HepG2 (cell line): ENCODE measurements around the gene HS3ST2. TPM values are rescaled to one million over a fixed set of nuclear protein-coding genes. Genes with fewer than 3 reads are reported as not detected.

ENCODE experiments used
- ARID4A ChIP-seq: sonication (generic); formaldehyde crosslinking; IDR thresholded peaks from 2 replicates; pipeline ENCODE4 v1.5.0; 2020; ENCODE audit warnings: mild to moderate bottlenecking, missing genetic modification reagents, borderline replicate concordance
- CSRNP1 ChIP-seq: sonication (generic); formaldehyde crosslinking; IDR thresholded peaks from 2 replicates; pipeline ENCODE4 v1.8.1; 2023; ENCODE audit warnings: mild to moderate bottlenecking, missing genetic modification reagents
- KDM2A ChIP-seq: sonication (generic); formaldehyde crosslinking; IDR thresholded peaks from 2 replicates; pipeline ENCODE4 v1.4.0; 2020; ENCODE audit warnings: low read depth, missing genetic modification reagents, borderline replicate concordance
- MAZ ChIP-seq, 2 experiments: sonication (generic) in 1 of 2; formaldehyde crosslinking in 1 of 2; IDR thresholded peaks; 2 replicates each; pipeline versions ENCODE4 v1.5.0 to v1.6.1; 2012 to 2020; ENCODE audit warnings: low read depth in 2 of 2, mild to moderate bottlenecking in 2 of 2, borderline replicate concordance in 1 of 2, improper control_type of control experiment in 1 of 2, low read length in 1 of 2, missing genetic modification reagents in 1 of 2, moderate library complexity in 1 of 2
- NBN ChIP-seq: fragments of 450-650 bp; conservative IDR thresholded peaks from 2 replicates; pipeline ENCODE4 v1.6.1; 2017
- NFAT5 ChIP-seq: sonication (generic); formaldehyde crosslinking; IDR thresholded peaks from 2 replicates; pipeline ENCODE4 v1.4.0; 2020; ENCODE audit warnings: missing genetic modification reagents
- NR2C2 ChIP-seq: sonication (generic); formaldehyde crosslinking; IDR thresholded peaks from 2 replicates; pipeline ENCODE4 v1.4.0; 2020; ENCODE audit warnings: missing genetic modification reagents, mild to moderate bottlenecking, moderate library complexity, borderline replicate concordance
- RFX3 ChIP-seq: IDR thresholded peaks from 2 replicates; pipeline ENCODE4 v1.6.1; 2016; ENCODE audit warnings: missing biosample characterization, missing genetic modification reagents
- RFX5 ChIP-seq: IDR thresholded peaks from 2 replicates; pipeline ENCODE4 v1.6.1; 2011; ENCODE audit warnings: low read depth, low read length, improper control_type of control experiment
- TBX2 ChIP-seq: sonication (generic); formaldehyde crosslinking; IDR thresholded peaks from 2 replicates; pipeline ENCODE4 v1.5.0; 2020; ENCODE audit warnings: missing genetic modification reagents, mild to moderate bottlenecking, borderline replicate concordance
- THAP11 ChIP-seq: IDR thresholded peaks from 2 replicates; pipeline ENCODE4 v1.6.1; 2016; ENCODE audit warnings: missing biosample characterization, missing genetic modification reagents
- ZFY ChIP-seq: sonication (generic); formaldehyde crosslinking; IDR thresholded peaks from 2 replicates; pipeline ENCODE4 v1.4.0; 2020; ENCODE audit warnings: missing genetic modification reagents
- ZMYM3 ChIP-seq: sonication (generic); formaldehyde crosslinking; IDR thresholded peaks from 2 replicates; pipeline ENCODE4 v1.5.1; 2020; ENCODE audit warnings: mild to moderate bottlenecking, missing genetic modification reagents
- ZNF12 ChIP-seq: sonication (generic); formaldehyde crosslinking; IDR thresholded peaks from 2 replicates; pipeline ENCODE4 v1.5.0; 2020; ENCODE audit warnings: missing genetic modification reagents
- ZNF138 ChIP-seq: sonication (generic); formaldehyde crosslinking; IDR thresholded peaks from 2 replicates; pipeline ENCODE4 v1.5.0; 2020; ENCODE audit warnings: mild to moderate bottlenecking, low read depth, missing genetic modification reagents
- ZNF224 ChIP-seq: sonication (generic); formaldehyde crosslinking; IDR thresholded peaks from 2 replicates; pipeline ENCODE4 v1.5.0; 2020; ENCODE audit warnings: mild to moderate bottlenecking, missing genetic modification reagents
- ZNF3 ChIP-seq: IDR thresholded peaks from 2 replicates; pipeline ENCODE4 v1.7.0; 2017; ENCODE audit warnings: inconsistent platforms
- ZNF768 ChIP-seq: sonication (generic); formaldehyde crosslinking; IDR thresholded peaks from 2 replicates; pipeline ENCODE4 v1.4.0; 2020; ENCODE audit warnings: missing genetic modification reagents
- polyA plus RNA-seq, 8 experiments: library from polyadenylated mRNA; depleted of rRNA in 3 of 8; stranded (reverse) in 7 of 8; unstranded in 1 of 8; fragments of >200 nt; fragmentation: Illumina TruSeq in 4 of 8; extraction: Trizol in 4 of 8; gene quantifications; 2 replicates each; pipeline versions ENCODE4 v1.2.1 to v1.2.3, GENCODE V29; 2011 to 2016; ENCODE audit warnings: low read depth in 4 of 8, missing spikeins in 1 of 8, mixed read lengths in 1 of 8; ENCODE audit not compliant: insufficient read depth in 1 of 8
- total RNA-seq, 5 experiments: library from RNA; depleted of rRNA; stranded (reverse); fragments of >200 nt; fragmentation: Illumina TruSeq; extraction: Trizol; gene quantifications; 2 replicates each; pipeline ENCODE4 v1.2.3, GENCODE V29; 2016; ENCODE audit warnings: low read depth in 1 of 5

The HS3ST2 gene
- total and polyA plus RNA-seq, 2 of the 13 experiments (the other 11 are each of a cell fraction or from before 2014, with no cell fraction given) = not detected

DNA sequence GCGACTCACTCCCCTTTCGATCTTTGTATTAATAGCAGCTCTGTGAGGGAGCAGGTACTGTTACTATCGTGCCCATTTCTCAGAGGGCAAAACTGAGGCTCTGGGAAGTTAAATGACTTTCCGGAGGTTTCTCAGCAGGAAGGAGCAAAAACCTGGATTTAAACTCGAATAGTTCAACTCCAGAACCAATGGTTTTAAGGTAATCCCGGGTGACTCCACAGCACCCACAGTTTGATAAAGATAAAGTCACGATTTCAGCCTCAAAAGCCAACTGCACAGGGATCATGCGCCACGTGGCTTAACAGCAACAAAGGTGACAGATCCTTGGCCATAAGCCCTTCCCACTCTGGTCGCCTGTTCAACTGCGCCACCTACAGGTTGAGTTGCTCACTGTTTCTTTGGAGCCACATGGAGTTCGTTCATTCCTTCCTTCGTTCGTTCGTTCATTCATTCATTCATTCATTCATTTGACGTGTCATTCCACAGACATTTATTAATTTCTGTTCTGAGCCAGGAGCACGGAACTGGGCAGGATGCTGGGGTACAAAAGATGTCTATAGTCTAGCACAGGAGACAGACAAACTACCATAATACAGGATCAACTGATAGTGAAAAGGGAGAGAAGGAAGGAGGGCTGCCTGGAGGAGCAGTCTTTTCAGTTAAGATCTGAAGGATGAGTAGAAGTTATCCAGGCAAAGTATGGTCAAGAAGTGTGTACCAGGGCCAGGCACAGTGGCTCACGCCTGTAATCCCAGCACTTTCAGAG lies 134.8 kb downstream of the HS3ST2 start (continued):
- peak; percentile 53 for TF ChIP-seq ARID4A
- TF ChIP-seq KDM2A (CRISPR knock-in tag) = peak; percentile 58; the same call in 1 of the 2 replicates
- TF ChIP-seq ZMYM3 (CRISPR knock-in tag) = peak; percentile 95
- no peak for TF ChIP-seq ZNF768 (CRISPR knock-in tag)
- no peak for TF ChIP-seq RFX3 (CRISPR knock-in tag)
- TF ChIP-seq ZNF3 = 0 out of 2 replicates have a peak, but pooled peaks have one; percentile 45
- TF ChIP-seq THAP11 (CRISPR knock-in tag) = peak; percentile 48
- peak; percentile 58 for TF ChIP-seq TBX2 (CRISPR knock-in tag)
- TF ChIP-seq MAZ (IDR thresholded peaks at IDR 0.05; ENCODE audit: borderline replicate concordance, low read depth, low read length) = no peak
- TF ChIP-seq MAZ (CRISPR knock-in tag; IDR thresholded peaks at IDR 0.05; ENCODE audit: low read depth) = 0 out of 2 replicates have a peak, but pooled peaks have one; percentile 55
- no peak for TF ChIP-seq NR2C2 (CRISPR knock-in tag)
- TF ChIP-seq ZNF138 (CRISPR knock-in tag) = 0 out of 2 replicates have a peak, but pooled peaks have one; percentile 23
- 0 out of 2 replicates have a peak, but pooled peaks have one; percentile 58 for TF ChIP-seq ZNF12
- 0 out of 2 replicates have a peak, but pooled peaks have one; percentile 4 for TF ChIP-seq NFAT5 (CRISPR knock-in tag)
- TF ChIP-seq CSRNP1 (CRISPR knock-in tag) = no peak
- TF ChIP-seq ZFY (CRISPR knock-in tag) = peak; percentile 24; the same call in 1 of the 2 replicates
- TF ChIP-seq NBN = no peak
- TF ChIP-seq ZNF224 = peak; percentile 81; the same call in 1 of the 2 replicates
- no peak for TF ChIP-seq RFX5
